Inflammatory macrophage treated with lipopolysaccharide for 4 hours (primary cell): Measurements from ENCODE around the gene ABCC12.

ENCODE experiments used
- DNase-seq: peaks from one replicate; pipeline ENCODE4 v3.0.0-alpha.2; 2020

The ABCC12 gene

GRCh38 chr16:48131201-48131935 is 24.4 kb downstream of the ABCC12 start:
- no peak for DNase-seq

GRCh38 chr16:48129926-48130325 is 25.9 kb downstream of the ABCC12 start:
- DNase-seq, result no peak

GRCh38 chr16:48128769-48129168 is 27.0 kb downstream of the ABCC12 start:
- no peak for DNase-seq

GRCh38 chr16:48126801-48127644 is 28.8 kb downstream of the ABCC12 start:
- DNase-seq, result no peak

GRCh38 chr16:48125888-48126287 is 29.9 kb downstream of the ABCC12 start:
- no peak for DNase-seq

- no peak for DNase-seq
Observed at GRCh38 chr16:48124266-48124665, 31.5 kb downstream of the ABCC12 start.

- DNase-seq, result peak; percentile 57
Observed at GRCh38 chr16:48123104-48123788, 32.5 kb downstream of the ABCC12 start.

GRCh38 chr16:48121276-48121675 is 34.5 kb downstream of the ABCC12 start:
- DNase-seq, result no peak

- DNase-seq, result no peak
Observed at GRCh38 chr16:48118841-48119240, 37.0 kb downstream of the ABCC12 start.

GRCh38 chr16:48117217-48118105 is 38.3 kb downstream of the ABCC12 start:
- peak; percentile 13 for DNase-seq

- DNase-seq, result no peak
Observed at GRCh38 chr16:48115299-48115698, 40.5 kb downstream of the ABCC12 start.

- no peak for DNase-seq
Observed at GRCh38 chr16:48114410-48114809, 41.4 kb downstream of the ABCC12 start.

- no peak for DNase-seq
Observed at GRCh38 chr16:48113471-48113870, 42.3 kb downstream of the ABCC12 start.

GRCh38 chr16:48113001-48113400 is 42.8 kb downstream of the ABCC12 start:
- DNase-seq, result no peak

GRCh38 chr16:48112600-48112999 is 43.2 kb downstream of the ABCC12 start:
- DNase-seq, result no peak

- no peak for DNase-seq
Observed at GRCh38 chr16:48110982-48111381, 44.8 kb downstream of the ABCC12 start.

- no peak for DNase-seq
Observed at GRCh38 chr16:48110000-48110399, 45.8 kb downstream of the ABCC12 start.

- no peak for DNase-seq
Observed at GRCh38 chr16:48109475-48109874, 46.3 kb downstream of the ABCC12 start.

GRCh38 chr16:48106446-48106845 is 49.3 kb downstream of the ABCC12 start:
- DNase-seq, result no peak
